ENCODE results near the gene FAM9C. TPM values are rescaled to one million over a fixed set of nuclear protein-coding genes. Genes with fewer than 3 reads are reported as not detected.

The FAM9C gene
- total RNA-seq, 1 experiment from 2014 or later: not detected

GRCh38 chrX:13024986-13025385, 19.4 kb downstream of the FAM9C start:
- Histone ChIP-seq H3K9me2 (ENCODE audit: insufficient read depth) (no peaks in the 10 kb centered on the region), H2AFZ (ENCODE audit: low read depth, low read length, poor library complexity, severe bottlenecking) (no peak overlapping the region), H4K20me1 (ENCODE audit: insufficient read depth) (no peaks in the 10 kb centered on the region), H3K27ac (ENCODE audit: low read depth, low read length) (no peak overlapping the region), H3K9me3 (ENCODE audit: control insufficient read depth in 1 of 2, insufficient read depth in 1 of 2, low read depth in 1 of 2, low read length in 2 of 2) (no peaks in the 10 kb centered on the region), H3K27me3 (ENCODE audit: insufficient read depth, low read length) (no peaks in the 10 kb centered on the region), H3K36me3 (ENCODE audit: control insufficient read depth in 1 of 2, insufficient read depth in 2 of 2, low read length in 2 of 2) (no peaks in the 10 kb centered on the region), H3K79me2 (ENCODE audit: insufficient read depth, low read length) (no peaks in the 10 kb centered on the region), H3K9ac (ENCODE audit: low read length) (no peak overlapping the region), H3K4me1 (ENCODE audit: control insufficient read depth in 1 of 2, insufficient read depth in 2 of 2, low read length in 2 of 2) (peaks cover 12 to 18% of the 10 kb centered on the region in 2 experiments), H3K4me2 (ENCODE audit: low read length) (no peak overlapping the region), H3K4me3 (replicated peaks in 1 of 2; ENCODE audit: low read depth in 1 of 2, low read length in 2 of 2) (no peak overlapping the region)
- no TSS peak for BruUV-seq (replicated peaks)
- DNase-seq (ENCODE audit: low read depth, low spot score): no peak
- intact Hi-C loops (cut with micrococcal nuclease): no loop called here
- POLR2A ChIA-PET: no interaction called here
- no peak for ATAC-seq
- RAD21 ChIA-PET (ENCODE audit: low non-redundant PET in 1 of 2, low total read pairs in 2 of 2, uncharacterized antibody in 2 of 2, unreplicated experiment in 2 of 2): no interaction called here
- TF ChIP-seq, protein P1, sequence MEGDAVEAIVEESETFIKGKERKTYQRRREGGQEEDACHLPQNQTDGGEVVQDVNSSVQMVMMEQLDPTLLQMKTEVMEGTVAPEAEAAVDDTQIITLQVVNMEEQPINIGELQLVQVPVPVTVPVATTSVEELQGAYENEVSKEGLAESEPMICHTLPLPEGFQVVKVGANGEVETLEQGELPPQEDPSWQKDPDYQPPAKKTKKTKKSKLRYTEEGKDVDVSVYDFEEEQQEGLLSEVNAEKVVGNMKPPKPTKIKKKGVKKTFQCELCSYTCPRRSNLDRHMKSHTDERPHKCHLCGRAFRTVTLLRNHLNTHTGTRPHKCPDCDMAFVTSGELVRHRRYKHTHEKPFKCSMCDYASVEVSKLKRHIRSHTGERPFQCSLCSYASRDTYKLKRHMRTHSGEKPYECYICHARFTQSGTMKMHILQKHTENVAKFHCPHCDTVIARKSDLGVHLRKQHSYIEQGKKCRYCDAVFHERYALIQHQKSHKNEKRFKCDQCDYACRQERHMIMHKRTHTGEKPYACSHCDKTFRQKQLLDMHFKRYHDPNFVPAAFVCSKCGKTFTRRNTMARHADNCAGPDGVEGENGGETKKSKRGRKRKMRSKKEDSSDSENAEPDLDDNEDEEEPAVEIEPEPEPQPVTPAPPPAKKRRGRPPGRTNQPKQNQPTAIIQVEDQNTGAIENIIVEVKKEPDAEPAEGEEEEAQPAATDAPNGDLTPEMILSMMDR (IDR thresholded peaks at IDR 0.05 in 2 of 3, conservative IDR thresholded peaks at IDR 0.05 in 1 of 3; ENCODE audit: borderline replicate concordance in 1 of 3, insufficient read depth in 1 of 3, low read depth in 2 of 3, low read length in 2 of 3): no peak
- TF ChIP-seq SIN3A (IDR thresholded peaks at IDR 0.05; ENCODE audit: low read depth) (no peak), ELF1 (IDR thresholded peaks at IDR 0.05; ENCODE audit: borderline replicate concordance, low read depth) (no peak), JUND (IDR thresholded peaks at IDR 0.05) (no peak), SRF (IDR thresholded peaks at IDR 0.05; ENCODE audit: low read depth) (no peak), CBX3 (IDR thresholded peaks at IDR 0.05; ENCODE audit: low read depth) (no peak), EZH2phosphoT487 (IDR thresholded peaks at IDR 0.05; ENCODE audit: borderline replicate concordance) (no peak), RAD21 (IDR thresholded peaks at IDR 0.05; ENCODE audit: low read depth) (no peak), EZH2 (IDR thresholded peaks at IDR 0.05) (no peak), SP1 (IDR thresholded peaks at IDR 0.05; ENCODE audit: low read depth) (no peak), YY1 (IDR thresholded peaks at IDR 0.05; ENCODE audit: extremely low read depth, insufficient replicate concordance, low read depth, low read length) (no peak), ATF3 (IDR thresholded peaks at IDR 0.05) (no peak), ZFX (IDR thresholded peaks at IDR 0.05) (no peak), ZNF274 (IDR thresholded peaks at IDR 0.05; ENCODE audit: low read depth, low read length) (no peak)
- TF ChIP-seq, protein P2, sequence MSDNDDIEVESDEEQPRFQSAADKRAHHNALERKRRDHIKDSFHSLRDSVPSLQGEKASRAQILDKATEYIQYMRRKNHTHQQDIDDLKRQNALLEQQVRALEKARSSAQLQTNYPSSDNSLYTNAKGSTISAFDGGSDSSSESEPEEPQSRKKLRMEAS (IDR thresholded peaks at IDR 0.05): no peak
- TF ChIP-seq, protein P3, sequence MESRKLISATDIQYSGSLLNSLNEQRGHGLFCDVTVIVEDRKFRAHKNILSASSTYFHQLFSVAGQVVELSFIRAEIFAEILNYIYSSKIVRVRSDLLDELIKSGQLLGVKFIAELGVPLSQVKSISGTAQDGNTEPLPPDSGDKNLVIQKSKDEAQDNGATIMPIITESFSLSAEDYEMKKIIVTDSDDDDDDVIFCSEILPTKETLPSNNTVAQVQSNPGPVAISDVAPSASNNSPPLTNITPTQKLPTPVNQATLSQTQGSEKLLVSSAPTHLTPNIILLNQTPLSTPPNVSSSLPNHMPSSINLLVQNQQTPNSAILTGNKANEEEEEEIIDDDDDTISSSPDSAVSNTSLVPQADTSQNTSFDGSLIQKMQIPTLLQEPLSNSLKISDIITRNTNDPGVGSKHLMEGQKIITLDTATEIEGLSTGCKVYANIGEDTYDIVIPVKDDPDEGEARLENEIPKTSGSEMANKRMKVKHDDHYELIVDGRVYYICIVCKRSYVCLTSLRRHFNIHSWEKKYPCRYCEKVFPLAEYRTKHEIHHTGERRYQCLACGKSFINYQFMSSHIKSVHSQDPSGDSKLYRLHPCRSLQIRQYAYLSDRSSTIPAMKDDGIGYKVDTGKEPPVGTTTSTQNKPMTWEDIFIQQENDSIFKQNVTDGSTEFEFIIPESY (IDR thresholded peaks at IDR 0.05; ENCODE audit: extremely low read depth, insufficient replicate concordance, low read length): no peak
- TF ChIP-seq, protein P4, sequence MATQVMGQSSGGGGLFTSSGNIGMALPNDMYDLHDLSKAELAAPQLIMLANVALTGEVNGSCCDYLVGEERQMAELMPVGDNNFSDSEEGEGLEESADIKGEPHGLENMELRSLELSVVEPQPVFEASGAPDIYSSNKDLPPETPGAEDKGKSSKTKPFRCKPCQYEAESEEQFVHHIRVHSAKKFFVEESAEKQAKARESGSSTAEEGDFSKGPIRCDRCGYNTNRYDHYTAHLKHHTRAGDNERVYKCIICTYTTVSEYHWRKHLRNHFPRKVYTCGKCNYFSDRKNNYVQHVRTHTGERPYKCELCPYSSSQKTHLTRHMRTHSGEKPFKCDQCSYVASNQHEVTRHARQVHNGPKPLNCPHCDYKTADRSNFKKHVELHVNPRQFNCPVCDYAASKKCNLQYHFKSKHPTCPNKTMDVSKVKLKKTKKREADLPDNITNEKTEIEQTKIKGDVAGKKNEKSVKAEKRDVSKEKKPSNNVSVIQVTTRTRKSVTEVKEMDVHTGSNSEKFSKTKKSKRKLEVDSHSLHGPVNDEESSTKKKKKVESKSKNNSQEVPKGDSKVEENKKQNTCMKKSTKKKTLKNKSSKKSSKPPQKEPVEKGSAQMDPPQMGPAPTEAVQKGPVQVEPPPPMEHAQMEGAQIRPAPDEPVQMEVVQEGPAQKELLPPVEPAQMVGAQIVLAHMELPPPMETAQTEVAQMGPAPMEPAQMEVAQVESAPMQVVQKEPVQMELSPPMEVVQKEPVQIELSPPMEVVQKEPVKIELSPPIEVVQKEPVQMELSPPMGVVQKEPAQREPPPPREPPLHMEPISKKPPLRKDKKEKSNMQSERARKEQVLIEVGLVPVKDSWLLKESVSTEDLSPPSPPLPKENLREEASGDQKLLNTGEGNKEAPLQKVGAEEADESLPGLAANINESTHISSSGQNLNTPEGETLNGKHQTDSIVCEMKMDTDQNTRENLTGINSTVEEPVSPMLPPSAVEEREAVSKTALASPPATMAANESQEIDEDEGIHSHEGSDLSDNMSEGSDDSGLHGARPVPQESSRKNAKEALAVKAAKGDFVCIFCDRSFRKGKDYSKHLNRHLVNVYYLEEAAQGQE (IDR thresholded peaks at IDR 0.05; ENCODE audit: low read depth): no peak
- CTCF ChIA-PET: no interaction called here
